ENCODE measurements around the gene SPHK1. TPM values are rescaled to one million over a fixed set of nuclear protein-coding genes. Genes with fewer than 3 reads are reported as not detected.

The SPHK1 gene
- total and polyA plus RNA-seq, 2 experiments from 2014 or later: 72.3 to 113 TPM

DNA sequence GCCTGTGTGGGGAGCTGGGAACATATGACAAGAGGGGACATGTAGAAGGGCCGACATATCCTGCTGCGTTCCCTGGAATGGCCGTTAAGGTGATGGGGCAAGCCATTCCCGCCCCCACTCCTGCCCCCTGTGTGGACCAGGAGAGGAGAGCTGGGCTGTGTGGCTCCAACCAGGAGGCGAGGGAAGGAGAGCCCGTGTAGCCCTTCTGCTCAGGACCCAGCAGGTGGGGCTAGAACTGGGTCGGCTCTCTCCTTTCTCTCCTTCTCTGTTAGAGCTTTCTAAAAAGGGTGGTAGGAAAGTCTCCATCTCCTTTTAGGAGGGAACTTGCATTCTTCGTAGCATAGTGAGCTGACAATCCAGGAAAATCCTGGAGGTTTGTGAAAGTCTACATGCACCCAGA is 12.8 kb downstream of the SPHK1 start:
- Histone ChIP-seq H2AFZ (no peak overlapping the region), H3K4me2 (ENCODE audit: unreplicated experiment) (no peak overlapping the region), H3K79me2 (ENCODE audit: insufficient read depth) (no peaks in the 10 kb centered on the region), H3K9me3 (ENCODE audit: low read depth) (no peaks in the 10 kb centered on the region), H4K20me1 (ENCODE audit: insufficient read depth) (no peaks in the 10 kb centered on the region), H3K9me2 (ENCODE audit: insufficient read depth) (no peaks in the 10 kb centered on the region), H3K27ac (no peak overlapping the region), H3K4me3 (no peak overlapping the region), H3K4me1 (ENCODE audit: insufficient read depth) (no peaks in the 10 kb centered on the region), H3K27me3 (replicated peaks; ENCODE audit: insufficient read depth) (no peaks in the 10 kb centered on the region), H3K9ac (no peak overlapping the region), H3F3A (ENCODE audit: insufficient read depth) (no peaks in the 10 kb centered on the region), H3K36me3 (ENCODE audit: low read depth) (peaks cover 6% of the 10 kb centered on the region; the same call in 1 of the 2 replicates)
- in situ Hi-C loops (cut with MboI): loop anchor here (5.0 kb wide), 1 partner anchor 95 kb away; no protein-coding TSS in a partner anchor
- no peak for DNase-seq
- TF ChIP-seq EZH2phosphoT487 (IDR thresholded peaks at IDR 0.05; ENCODE audit: insufficient read depth, low read depth) (no peak), EZH2 (IDR thresholded peaks at IDR 0.05; ENCODE audit: insufficient read depth, poor library complexity, severe bottlenecking) (no peak)
- WGBS, 2 experiments (ENCODE audit: low coverage in 1 of 2, low lambda C conversion rate in 2 of 2, missing lambda C conversion rate in 2 of 2): 87 to 91% methylated on average over 8 of the region's 8 CpGs

DNA sequence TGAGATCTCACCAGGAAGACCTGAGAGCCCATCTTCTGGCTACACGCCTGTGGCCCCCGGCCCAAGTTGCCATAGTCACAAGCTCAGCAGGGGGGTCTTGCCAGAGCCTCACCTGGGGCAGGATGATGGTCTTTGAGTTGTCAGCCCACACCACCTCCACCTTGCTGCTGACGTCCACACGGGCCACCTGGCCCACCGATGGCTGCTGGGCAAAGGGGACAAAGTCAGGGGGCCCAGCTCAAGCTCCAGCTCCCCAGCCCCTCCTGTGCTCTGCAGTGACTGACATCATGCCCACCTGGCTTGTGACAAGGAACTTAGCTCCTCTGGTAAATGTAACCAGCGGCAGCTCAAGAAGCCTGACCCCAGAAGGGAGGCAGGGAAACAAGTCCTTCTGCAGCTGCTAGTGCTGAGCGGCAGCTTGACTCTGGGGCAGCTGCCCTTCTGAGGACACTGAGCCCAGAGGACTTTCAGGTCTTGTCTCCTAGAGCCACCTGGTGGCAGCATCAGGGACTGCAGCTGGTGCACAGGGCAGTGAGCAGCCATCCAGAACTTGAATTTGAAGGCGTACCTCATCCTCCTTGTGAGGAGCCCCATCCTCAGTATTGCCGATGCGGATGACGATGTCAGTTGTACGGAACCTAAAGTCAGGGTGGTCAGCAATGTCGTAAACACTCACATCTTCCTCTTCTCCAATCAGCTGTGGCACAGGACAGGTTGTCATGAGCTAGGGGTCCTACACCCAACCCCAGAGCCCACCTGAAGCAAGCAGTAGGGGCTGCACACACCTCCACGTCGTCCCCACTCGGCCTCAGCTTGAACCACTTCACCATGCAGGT is 13.5 kb downstream of the SPHK1 start:
- Histone ChIP-seq H3K79me2 (ENCODE audit: insufficient read depth) (no peaks in the 10 kb centered on the region), H3K9ac (no peak overlapping the region), H3K4me1 (ENCODE audit: insufficient read depth) (no peaks in the 10 kb centered on the region), H2AFZ (no peak overlapping the region), H3K4me2 (ENCODE audit: unreplicated experiment) (no peak overlapping the region), H4K20me1 (ENCODE audit: insufficient read depth) (no peaks in the 10 kb centered on the region), H3K9me2 (ENCODE audit: insufficient read depth) (no peaks in the 10 kb centered on the region), H3K27ac (no peak overlapping the region), H3K27me3 (replicated peaks; ENCODE audit: insufficient read depth) (no peaks in the 10 kb centered on the region), H3K4me3 (no peak overlapping the region), H3K9me3 (ENCODE audit: low read depth) (no peaks in the 10 kb centered on the region), H3F3A (ENCODE audit: insufficient read depth) (no peaks in the 10 kb centered on the region), H3K36me3 (ENCODE audit: low read depth) (peaks cover 6% of the 10 kb centered on the region; the same call in 1 of the 2 replicates)
- in situ Hi-C loops (cut with MboI): loop anchor here (5.0 kb wide), 1 partner anchor 96 kb away; no protein-coding TSS in a partner anchor
- DNase-seq: peak; percentile 87
- 33 to 41% methylated on average over 16 of the region's 16 CpGs for WGBS, 2 experiments (ENCODE audit: low coverage in 1 of 2, low lambda C conversion rate in 2 of 2, missing lambda C conversion rate in 2 of 2)
- no peak for TF ChIP-seq EZH2 (IDR thresholded peaks at IDR 0.05; ENCODE audit: insufficient read depth, poor library complexity, severe bottlenecking)
- TF ChIP-seq EZH2phosphoT487 (IDR thresholded peaks at IDR 0.05; ENCODE audit: insufficient read depth, low read depth): no peak

DNA sequence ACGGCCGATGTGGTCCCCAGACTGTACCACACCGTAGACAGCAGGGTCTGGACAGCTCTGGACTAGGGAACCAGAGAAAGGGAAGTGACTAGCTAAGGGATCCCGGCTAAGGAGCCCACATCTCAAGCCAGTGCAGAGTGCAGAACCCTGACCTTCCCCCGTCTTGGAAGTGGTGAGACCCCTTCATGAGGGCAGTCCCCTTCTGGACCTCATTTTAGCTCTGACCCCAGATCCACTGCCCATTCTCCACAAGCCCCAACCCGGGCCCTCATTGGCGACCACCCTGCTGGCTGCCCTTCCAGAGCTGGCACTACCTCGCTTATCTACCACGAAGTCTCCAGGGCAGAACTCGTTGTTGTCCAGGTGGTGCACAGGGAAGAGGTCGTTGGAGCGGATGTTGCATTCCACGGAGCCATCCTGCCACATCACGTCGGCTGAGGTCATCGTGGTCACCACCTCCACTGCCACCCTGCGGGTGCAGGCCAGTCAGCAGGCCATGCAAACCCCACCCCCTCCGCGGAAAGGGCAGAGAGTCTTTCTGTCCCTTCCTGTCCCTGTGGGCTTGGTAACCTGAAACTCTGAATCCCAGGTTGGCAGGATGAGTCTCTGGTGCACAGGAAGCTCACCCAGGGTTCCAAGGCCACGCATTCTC is 14.2 kb downstream of the SPHK1 start:
- WGBS, 2 experiments (ENCODE audit: low coverage in 1 of 2, low lambda C conversion rate in 2 of 2, missing lambda C conversion rate in 2 of 2): 81 to 86% methylated on average over 17 to 20 of the region's 20 CpGs

More for the DNA sequence above, 14.2 kb downstream of the SPHK1 start:
- Histone ChIP-seq H3F3A (ENCODE audit: insufficient read depth) (no peaks in the 10 kb centered on the region), H3K9me3 (ENCODE audit: low read depth) (no peaks in the 10 kb centered on the region), H2AFZ (no peak overlapping the region), H3K27me3 (replicated peaks; ENCODE audit: insufficient read depth) (no peaks in the 10 kb centered on the region), H3K4me1 (ENCODE audit: insufficient read depth) (no peaks in the 10 kb centered on the region), H3K4me3 (no peak overlapping the region), H3K9me2 (ENCODE audit: insufficient read depth) (no peaks in the 10 kb centered on the region), H3K9ac (no peak overlapping the region), H3K4me2 (ENCODE audit: unreplicated experiment) (no peak overlapping the region), H3K36me3 (ENCODE audit: low read depth) (peaks cover 6% of the 10 kb centered on the region; the same call in 1 of the 2 replicates), H4K20me1 (ENCODE audit: insufficient read depth) (no peaks in the 10 kb centered on the region), H3K79me2 (ENCODE audit: insufficient read depth) (no peaks in the 10 kb centered on the region), H3K27ac (no peak overlapping the region)
- DNase-seq: no peak
- TF ChIP-seq EZH2 (IDR thresholded peaks at IDR 0.05; ENCODE audit: insufficient read depth, poor library complexity, severe bottlenecking) (no peak), EZH2phosphoT487 (IDR thresholded peaks at IDR 0.05; ENCODE audit: insufficient read depth, low read depth) (no peak)
- in situ Hi-C loops (cut with MboI): loop anchor here (5.0 kb wide), 1 partner anchor 96 kb away; no protein-coding TSS in a partner anchor
